Thymus (tissue), 11 donors: ENCODE data around the gene AEN. TPM values are rescaled to one million over a fixed set of nuclear protein-coding genes. Genes with fewer than 3 reads are reported as not detected.

Experiments used
- DNase-seq, 9 donors: peaks; one replicate each; pipeline ENCODE4 v3.0.0-alpha.2; 2013; ENCODE audit warnings: low spot score in 9 of 9, low read depth in 6 of 9, missing footprints in 1 of 9
- H3K27ac ChIP-seq, 2 donors: one replicate each; pipeline ENCODE4 v1.5.1; 2013; ENCODE audit warnings: control low read depth in 1 of 2, low read depth in 1 of 2, low read length in 1 of 2, mild to moderate bottlenecking in 1 of 2, moderate library complexity in 1 of 2
- H3K27me3 ChIP-seq, 2 donors: one replicate each; pipeline ENCODE4 v1.5.1; 2013; ENCODE audit warnings: low read length in 1 of 2; ENCODE audit not compliant: control insufficient read depth in 2 of 2, insufficient read depth in 1 of 2
- H3K36me3 ChIP-seq, 2 donors: one replicate each; pipeline ENCODE4 v1.5.1; 2013; ENCODE audit warnings: low read length in 1 of 2, mild to moderate bottlenecking in 1 of 2, moderate library complexity in 1 of 2; ENCODE audit not compliant: control insufficient read depth in 2 of 2, insufficient read depth in 2 of 2
- H3K4me1 ChIP-seq, 2 donors: one replicate each; pipeline ENCODE4 v1.5.1; 2013; ENCODE audit warnings: low read length in 2 of 2; ENCODE audit not compliant: control insufficient read depth in 2 of 2, insufficient read depth in 2 of 2
- H3K4me3 ChIP-seq, 2 donors: one replicate each; pipeline ENCODE4 v1.5.1; 2013; ENCODE audit warnings: low read length in 2 of 2, control low read depth in 1 of 2, mild to moderate bottlenecking in 1 of 2
- H3K9me3 ChIP-seq, 2 donors: one replicate each; pipeline ENCODE4 v1.5.1; 2013; ENCODE audit warnings: low read length in 1 of 2, mild to moderate bottlenecking in 1 of 2; ENCODE audit not compliant: control insufficient read depth in 2 of 2, insufficient read depth in 1 of 2
- WGBS: extraction: QIAGEN DNeasy Blood & Tissue Kit; methylation state at CpG from one replicate; pipeline ENCODE4 v1.1.7; 2013; 5-methylcytosine and 5-hydroxymethylcytosine counted together
- polyA plus RNA-seq: library from polyadenylated mRNA; stranded (reverse); fragments of 200-250 nt; gene quantifications from one replicate; pipeline ENCODE4 v1.2.3, GENCODE V29; 2013
- total RNA-seq: library from RNA; stranded (reverse); fragments of 120-200 nt; gene quantifications from one replicate; pipeline ENCODE4 v1.2.4, GENCODE V29; 2013
- donor health status: healthy.

The AEN gene
- total and polyA plus RNA-seq, 2 donors: 13.8 to 14.1 TPM

DNA sequence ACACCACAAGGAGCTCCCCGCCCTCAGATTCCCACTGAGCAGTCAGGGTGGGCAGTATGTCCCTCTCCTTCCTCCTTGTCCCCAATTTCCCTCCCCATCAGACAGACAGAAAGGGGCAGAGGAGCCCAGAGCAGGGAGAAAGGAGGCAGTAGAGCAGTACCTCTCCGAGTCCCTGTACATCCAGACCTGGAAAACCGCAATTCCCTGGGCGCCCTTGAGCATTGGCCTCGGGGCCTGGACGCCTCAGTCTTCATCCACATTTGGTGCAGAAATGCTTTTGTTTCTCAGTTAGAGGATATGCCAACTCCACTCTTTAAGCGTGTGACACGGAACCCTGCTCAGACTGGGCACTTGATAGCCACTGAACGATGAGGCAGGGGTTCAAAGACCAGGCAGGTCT, 23.6 kb downstream of the AEN start:
- Histone ChIP-seq H3K36me3 (peaks cover 9 to 70% of the 10 kb centered on the region in 2 donors), H3K27me3 (no peaks in the 10 kb centered on the region), H3K4me3 (no peak overlapping the region), H3K9me3 (peaks cover 0 to 1% of the 10 kb centered on the region in 2 donors), H3K27ac (peak overlapping the region in 1 of 2 donors; percentile 20), H3K4me1 (peaks cover 19 to 24% of the 10 kb centered on the region in 2 donors)
- WGBS: 97% methylated on average over 9 of the region's 9 CpGs
- no peak for DNase-seq

DNA sequence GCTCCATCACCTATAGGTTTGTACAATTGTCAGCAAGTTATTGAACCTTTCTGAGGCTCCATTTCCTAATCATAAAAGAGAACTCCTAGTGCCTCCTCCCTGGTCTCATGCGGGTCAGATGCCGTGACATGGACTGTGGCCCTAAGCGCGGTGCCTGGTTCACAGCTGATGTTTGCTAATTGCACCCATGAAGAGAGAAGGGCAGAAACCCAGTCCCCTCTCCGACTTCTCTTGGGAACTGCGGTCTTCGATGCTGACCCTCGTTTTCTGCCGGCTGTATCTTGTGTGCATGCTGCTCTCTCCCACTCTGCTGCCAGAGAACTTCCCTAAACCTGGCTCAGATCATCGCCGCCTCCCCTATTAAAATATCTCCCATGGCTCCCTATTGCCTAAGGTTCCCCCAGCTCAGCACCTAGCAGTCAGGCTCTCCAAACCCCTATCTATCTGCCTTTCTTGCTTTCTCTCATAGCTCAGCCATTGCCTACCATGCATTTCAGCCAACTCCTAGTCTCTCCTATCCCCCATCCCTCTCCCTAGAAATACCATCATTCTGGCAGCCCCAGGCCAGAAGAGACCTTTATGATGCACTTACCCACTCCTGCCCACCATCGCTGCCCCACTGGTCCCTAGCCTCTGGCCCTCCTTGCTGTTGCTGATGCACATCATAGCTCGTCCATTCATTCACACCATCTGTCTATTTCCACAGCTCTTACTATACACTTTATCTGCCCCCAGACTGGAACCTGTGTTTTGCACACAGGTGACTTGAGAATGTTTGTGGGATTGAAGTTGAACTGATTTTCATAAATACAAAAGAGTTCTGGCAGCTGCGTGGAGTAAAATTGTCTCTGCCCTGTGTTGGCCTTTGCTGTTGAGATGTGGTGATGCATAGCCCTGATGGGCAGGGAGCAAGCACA, 24.3 kb downstream of the AEN start:
- H3K27me3 ChIP-seq: no peaks in the 10 kb centered on the region
- peak overlapping the region in 1 of 2 donors; percentile 25 for H3K27ac ChIP-seq
- peaks cover 12 to 18% of the 10 kb centered on the region in 2 donors for H3K4me1 ChIP-seq
- H3K4me3 ChIP-seq: no peak overlapping the region
- H3K36me3 ChIP-seq: peaks cover 9 to 72% of the 10 kb centered on the region in 2 donors
- 98% methylated on average over 14 of the region's 14 CpGs for WGBS
- DNase-seq: no peak
- H3K9me3 ChIP-seq: peaks cover under 1 to 1% of the 10 kb centered on the region in 2 donors

DNA sequence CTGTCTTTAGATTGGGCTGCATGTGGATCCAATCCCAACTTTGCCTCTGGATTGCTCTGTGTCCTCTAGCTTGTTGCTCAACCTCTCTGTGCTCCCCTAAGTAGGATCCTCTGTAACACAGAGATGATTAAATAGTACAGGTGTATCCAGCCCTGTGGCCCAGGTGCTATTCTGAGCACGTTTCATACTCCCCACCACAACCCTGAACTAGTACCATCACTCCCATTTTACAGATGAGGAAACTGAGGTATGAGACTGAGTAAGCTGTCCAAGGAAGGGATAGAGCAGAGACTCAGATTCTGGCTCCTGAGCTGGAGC, 24.9 kb downstream of the AEN start:
- peaks cover 11 to 13% of the 10 kb centered on the region in 2 donors for H3K4me1 ChIP-seq
- H3K9me3 ChIP-seq: peaks cover 1 to 3% of the 10 kb centered on the region in 2 donors
- DNase-seq: no peak
- WGBS: 87% methylated on average over 1 of the region's 1 CpG
- H3K27ac ChIP-seq: no peak overlapping the region
- no peak overlapping the region for H3K4me3 ChIP-seq
- H3K27me3 ChIP-seq: no peaks in the 10 kb centered on the region
- peaks cover 9 to 76% of the 10 kb centered on the region in 2 donors for H3K36me3 ChIP-seq

DNA sequence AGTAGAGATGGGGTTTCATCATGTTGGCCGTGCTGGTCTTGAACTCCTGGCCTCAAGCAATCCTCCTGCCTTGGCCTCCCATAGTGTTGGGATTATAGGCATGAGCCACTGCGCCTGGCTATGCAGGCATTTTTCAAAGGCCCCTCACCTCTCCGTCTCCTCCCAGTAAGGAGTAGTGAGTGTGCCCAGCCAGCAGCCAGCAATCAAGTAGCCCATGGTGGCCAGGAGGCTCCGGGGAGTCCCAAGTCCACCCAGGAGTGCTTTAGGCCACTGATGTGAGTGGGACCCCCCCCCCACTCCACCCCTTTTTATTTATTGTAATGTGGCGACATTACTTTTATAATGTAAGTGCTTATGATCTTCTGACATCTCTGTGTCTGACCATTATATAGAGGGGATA, 25.8 kb downstream of the AEN start:
- no peak for DNase-seq
- H3K27ac ChIP-seq: no peak overlapping the region
- no peak overlapping the region for H3K4me3 ChIP-seq
- H3K27me3 ChIP-seq: no peaks in the 10 kb centered on the region
- H3K4me1 ChIP-seq: peaks cover 7 to 8% of the 10 kb centered on the region in 2 donors
- WGBS: 96% methylated on average over 5 of the region's 5 CpGs
- H3K9me3 ChIP-seq: peaks cover 1 to 3% of the 10 kb centered on the region in 2 donors
- H3K36me3 ChIP-seq: peaks cover 6 to 80% of the 10 kb centered on the region in 2 donors

DNA sequence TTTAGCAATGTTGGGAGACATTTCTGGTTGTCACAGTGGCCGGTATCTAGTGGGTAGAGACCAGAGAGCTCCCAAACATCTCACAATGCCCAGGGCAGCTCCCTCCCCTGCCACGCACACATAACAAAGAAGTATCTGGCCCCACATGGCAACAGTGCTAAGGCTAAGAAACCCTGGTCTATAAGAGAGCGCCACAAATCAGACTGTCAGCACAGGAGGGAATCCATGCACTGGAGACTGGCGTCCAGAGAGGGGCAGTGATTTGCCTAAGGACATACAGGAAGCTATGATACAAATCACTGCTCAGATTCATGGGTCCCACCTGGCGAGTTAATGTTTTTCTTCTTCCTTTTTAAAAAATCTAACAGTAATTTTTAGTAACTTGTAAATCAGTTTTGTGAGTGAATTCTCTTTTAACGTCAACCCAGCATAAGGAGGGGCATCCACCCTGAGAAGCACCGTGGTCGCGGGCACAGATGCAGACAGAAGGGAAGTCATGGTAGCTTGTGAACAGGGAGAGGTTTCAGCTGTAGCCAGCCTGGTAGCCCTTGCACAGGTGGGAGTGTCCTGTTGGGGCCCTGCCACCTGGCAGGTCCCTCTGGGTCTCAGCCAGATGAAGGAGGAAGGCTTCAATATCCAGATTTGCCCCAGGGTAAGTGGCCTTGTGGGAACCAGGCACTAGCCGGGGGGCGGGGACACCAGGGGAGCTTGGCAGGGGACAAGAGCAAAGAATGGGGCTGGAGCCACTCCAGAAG, 26.4 kb downstream of the AEN start:
- no peak for DNase-seq
- H3K4me3 ChIP-seq: no peak overlapping the region
- H3K27me3 ChIP-seq: no peaks in the 10 kb centered on the region
- WGBS: 86% methylated on average over 11 of the region's 11 CpGs
- H3K9me3 ChIP-seq: peaks cover 1 to 3% of the 10 kb centered on the region in 2 donors
- no peak overlapping the region for H3K27ac ChIP-seq
- peaks cover 6 to 78% of the 10 kb centered on the region in 2 donors for H3K36me3 ChIP-seq
- peaks cover 4 to 9% of the 10 kb centered on the region in 2 donors for H3K4me1 ChIP-seq

- H3K4me1 ChIP-seq: peaks cover 4 to 15% of the 10 kb centered on the region in 2 donors
- 97% methylated on average over 12 of the region's 12 CpGs for WGBS
- peaks cover 1 to 3% of the 10 kb centered on the region in 2 donors for H3K9me3 ChIP-seq
- peak overlapping the region; percentile 5 to 71 for H3K27ac ChIP-seq
- peaks cover 6 to 78% of the 10 kb centered on the region in 2 donors for H3K36me3 ChIP-seq
- H3K27me3 ChIP-seq: no peaks in the 10 kb centered on the region
- no peak overlapping the region for H3K4me3 ChIP-seq
- no peak for DNase-seq
Measured at GRCh38 chr15:88648357-88649214, 27.4 kb downstream of the AEN start.

DNA sequence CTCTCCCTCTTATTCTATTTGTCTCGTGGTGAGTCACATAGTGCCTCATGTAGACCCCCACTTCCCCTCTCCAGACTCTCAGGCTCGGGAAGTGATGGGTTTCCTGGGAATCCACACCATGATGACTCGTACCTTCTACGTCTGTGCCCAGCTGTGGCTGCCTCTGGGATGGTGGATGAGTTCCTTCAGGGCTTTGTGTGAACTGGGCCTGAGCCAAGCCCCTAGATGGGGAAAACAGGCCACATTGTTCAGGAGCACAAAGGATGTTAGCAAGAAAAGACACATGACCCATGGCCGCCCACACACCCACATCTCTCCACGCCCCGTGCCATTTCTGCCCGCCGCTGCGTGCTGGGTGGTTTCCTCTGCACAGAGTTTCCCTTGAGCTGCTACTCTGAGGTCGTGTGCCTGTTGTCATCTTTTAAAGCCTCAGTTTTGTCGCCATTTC, 28.2 kb downstream of the AEN start:
- DNase-seq: no peak
- 74% methylated on average over 12 of the region's 12 CpGs for WGBS
- no peak overlapping the region for H3K4me3 ChIP-seq
- H3K27ac ChIP-seq: peak overlapping the region; percentile 5 to 75
- H3K36me3 ChIP-seq: peaks cover 6 to 85% of the 10 kb centered on the region in 2 donors
- no peaks in the 10 kb centered on the region for H3K27me3 ChIP-seq
- peaks cover 4 to 15% of the 10 kb centered on the region in 2 donors for H3K4me1 ChIP-seq
- H3K9me3 ChIP-seq: peaks cover 1 to 3% of the 10 kb centered on the region in 2 donors

DNA sequence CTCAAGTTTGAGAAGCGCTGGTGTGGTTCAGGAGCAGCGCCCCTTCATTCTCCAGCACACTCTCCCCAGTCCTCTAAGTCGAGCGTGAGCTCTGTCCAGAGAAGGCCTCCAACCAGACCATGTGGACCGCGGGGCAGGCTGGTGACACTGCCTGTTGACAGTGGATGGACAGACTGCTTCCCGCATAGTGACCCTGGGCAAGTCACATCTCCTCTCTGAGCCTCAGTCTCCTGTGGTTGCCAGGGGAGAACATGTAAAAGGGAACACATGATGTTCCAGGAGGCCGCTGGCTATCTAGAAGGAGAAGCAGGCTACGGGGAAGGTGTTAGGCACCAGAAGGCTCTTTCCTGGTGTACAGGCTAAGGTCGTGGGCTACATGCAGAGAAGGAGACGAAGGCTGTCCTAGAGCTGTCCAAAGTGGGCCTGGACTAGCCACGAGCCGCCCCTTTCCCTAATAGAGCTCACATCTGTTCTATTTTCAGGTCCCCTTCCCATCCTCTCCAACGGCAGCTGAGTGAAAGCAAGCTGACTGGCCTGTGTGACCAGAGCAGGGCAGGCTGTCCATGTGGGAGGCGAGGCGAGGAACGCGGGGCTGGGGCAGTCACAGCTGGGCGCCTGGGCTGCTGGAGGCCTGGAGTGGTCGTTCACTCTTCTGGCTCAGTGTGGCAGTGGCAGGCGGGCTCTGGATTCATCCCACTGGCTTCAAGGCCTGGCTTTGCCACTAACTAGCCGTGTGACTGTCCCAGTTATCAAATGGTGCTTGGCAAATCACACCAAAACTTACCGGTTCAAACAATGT, 28.8 kb downstream of the AEN start:
- H3K9me3 ChIP-seq: peaks cover 1 to 3% of the 10 kb centered on the region in 2 donors
- H3K27ac ChIP-seq: peak overlapping the region in 1 of 2 donors; percentile 75
- 89% methylated on average over 23 of the region's 23 CpGs for WGBS
- peaks cover 7 to 15% of the 10 kb centered on the region in 2 donors for H3K4me1 ChIP-seq
- peaks cover 6 to 85% of the 10 kb centered on the region in 2 donors for H3K36me3 ChIP-seq
- H3K27me3 ChIP-seq: no peaks in the 10 kb centered on the region
- no peak overlapping the region for H3K4me3 ChIP-seq
- no peak for DNase-seq
